HG03469 (cell line): Measurements from ENCODE around the gene ZNF292.
A peak's percentile ranks its signal among the peaks of the same experiment; 100 is the strongest.
"Not testable (repeated sequence)": the region's sequence is repeated elsewhere in the genome, so short reads cannot be mapped to it uniquely, and the experiment has no call there.

Source experiments
- ATAC-seq: cut with Tn5 transposase; IDR thresholded peaks from one replicate; pipeline ENCODE4 v1.9.1; 2021; ENCODE audit warnings: mild to moderate bottlenecking, moderate library complexity, moderate number of reproducible peaks; ENCODE audit not compliant: unreplicated experiment

Gene ZNF292

DNA sequence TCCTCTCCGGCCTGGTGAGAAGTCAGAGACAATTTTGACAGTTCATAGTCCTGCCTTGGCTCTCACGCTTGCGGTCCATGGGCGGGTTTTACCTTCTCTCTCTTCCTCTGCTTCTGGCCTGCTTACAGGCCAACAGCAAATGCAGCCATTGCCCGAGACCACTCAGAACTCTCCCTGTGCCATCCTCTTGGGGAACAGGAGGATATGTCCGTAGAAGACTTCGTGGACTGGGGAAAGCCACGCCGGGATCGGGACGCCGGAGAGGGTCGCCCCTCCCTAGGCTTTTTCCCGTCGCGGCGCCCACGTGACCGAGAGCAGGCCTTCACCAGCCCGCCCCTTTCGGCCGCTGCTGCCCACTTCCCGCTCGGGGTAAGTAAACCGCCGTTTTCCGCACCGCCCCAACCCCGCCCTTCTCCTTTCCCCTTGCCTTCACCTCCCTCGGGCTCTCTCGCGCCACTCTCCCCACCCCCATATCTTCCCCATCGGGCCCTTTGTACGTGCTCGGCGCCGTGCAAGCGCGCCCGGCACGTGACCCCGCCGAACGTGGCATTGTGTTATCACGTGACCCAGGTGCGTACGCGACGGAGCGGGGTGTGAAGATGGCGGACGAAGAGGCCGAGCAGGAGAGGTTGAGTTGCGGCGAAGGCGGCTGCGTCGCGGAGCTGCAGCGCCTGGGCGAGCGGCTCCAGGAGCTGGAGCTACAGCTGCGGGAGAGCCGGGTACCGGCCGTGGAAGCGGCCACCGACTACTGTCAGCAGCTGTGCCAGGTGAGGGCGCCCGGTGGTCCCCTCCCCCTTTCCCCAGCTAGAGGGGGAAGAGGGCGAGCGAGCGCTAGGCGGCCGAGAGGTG is at the start of gene ZNF292:
ZNF292 (plus strand) TSS at position 573 of the 849 bp plus-strand sequence; CDS start at position 600, 27 bp downstream.
- peak; percentile 54 for ATAC-seq

DNA sequence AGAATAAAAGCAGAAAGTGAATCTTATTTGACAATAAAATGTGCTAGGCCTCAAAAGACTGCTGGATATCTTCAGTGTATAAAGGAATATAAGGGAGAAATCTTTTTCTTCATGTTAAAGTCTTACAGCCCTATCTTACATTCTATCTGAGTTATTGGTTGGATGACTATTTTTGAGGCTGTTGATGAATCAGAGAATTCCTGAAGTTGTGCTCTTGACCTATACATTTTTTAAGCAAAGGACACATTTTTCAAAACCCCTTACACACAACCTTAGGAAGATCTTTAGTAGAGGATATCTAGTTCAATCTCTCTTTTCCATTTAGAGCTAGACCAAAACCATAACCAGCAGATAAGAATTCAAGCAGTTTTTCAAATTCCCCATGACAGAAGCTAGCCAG is 49.5 kb upstream of the ZNF292 start:
- ATAC-seq = no peak

DNA sequence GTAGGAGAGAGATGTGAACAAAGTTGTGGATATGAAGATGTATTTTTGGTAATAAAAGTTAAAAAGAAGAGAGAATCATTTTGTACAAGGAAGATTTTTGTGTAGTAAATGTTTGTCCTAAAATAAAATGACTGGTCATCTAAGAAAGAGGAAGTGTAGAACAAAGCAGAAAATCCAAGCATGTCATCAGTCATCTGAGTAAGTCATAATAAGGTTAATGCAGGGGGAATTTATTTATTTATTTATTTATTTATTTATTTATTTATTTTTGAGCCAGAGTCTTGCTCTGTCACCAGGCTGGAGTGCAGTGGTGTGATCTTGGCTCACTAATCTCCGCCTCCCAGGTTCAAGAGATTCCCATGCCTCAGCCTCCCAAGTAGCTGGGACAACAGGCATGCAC is 44.7 kb upstream of the ZNF292 start:
- peak; percentile 50 for ATAC-seq

GRCh38 chr6:87115402-87116135 is 39.8 kb upstream of the ZNF292 start:
- ATAC-seq = peak; percentile 96

GRCh38 chr6:87116922-87117321 is 38.4 kb upstream of the ZNF292 start:
- ATAC-seq = no peak

DNA sequence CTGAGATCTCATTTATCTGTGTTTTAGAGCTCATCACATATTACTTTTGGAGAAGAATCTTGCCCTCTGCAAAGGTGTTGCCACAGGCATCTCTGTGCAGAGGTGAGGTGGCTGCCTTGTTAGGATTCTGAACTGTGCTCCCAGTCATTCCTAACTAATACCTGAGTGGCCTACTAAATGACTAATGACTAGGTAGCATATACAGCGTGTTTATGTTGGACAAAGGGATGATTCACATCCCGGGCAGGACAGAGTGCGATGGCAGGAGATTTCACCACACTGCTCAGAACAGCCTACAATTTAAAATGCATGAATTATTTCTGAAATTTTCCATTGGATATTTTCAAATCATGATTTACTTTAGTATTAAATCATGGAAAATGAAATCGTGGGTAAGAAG is 37.3 kb upstream of the ZNF292 start:
- ATAC-seq = no peak

GRCh38 chr6:87122477-87122876 is 32.9 kb upstream of the ZNF292 start:
- no peak for ATAC-seq

GRCh38 chr6:87124074-87124473 is 31.3 kb upstream of the ZNF292 start:
- ATAC-seq = no peak

DNA sequence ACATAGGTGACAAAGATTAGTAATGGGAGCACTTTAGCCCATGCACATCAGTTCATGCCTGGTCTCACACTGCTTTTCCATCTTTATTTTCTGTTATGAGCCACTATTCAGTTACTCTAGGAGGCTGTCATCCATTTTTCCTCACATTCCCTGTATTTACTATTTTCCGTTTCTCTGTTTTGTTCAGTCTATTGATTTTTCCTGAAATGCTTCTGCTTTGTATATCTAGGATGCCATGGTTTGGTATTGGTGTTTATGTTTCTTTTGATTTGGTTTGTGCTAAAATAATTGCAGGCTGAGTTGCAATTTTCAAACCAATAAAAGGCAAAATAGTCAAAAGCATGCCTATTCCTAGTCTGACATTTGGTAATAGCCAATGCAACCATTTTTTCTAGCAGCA is 28.9 kb upstream of the ZNF292 start:
- no peak for ATAC-seq

DNA sequence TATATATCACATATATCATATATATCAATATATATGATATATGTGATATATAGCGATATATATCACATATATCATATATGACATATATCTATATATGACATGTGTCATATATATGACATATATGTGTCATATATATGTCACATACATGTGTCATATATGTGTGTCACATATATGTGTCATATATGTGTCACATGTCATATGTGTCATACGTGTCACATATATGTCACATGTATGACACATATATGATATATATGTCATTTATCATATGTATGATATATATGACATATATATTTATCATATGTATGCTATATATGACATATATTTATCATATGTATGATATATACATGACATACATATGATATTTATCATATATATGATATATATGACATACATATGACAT is 27.6 kb upstream of the ZNF292 start:
- no peak for ATAC-seq

DNA sequence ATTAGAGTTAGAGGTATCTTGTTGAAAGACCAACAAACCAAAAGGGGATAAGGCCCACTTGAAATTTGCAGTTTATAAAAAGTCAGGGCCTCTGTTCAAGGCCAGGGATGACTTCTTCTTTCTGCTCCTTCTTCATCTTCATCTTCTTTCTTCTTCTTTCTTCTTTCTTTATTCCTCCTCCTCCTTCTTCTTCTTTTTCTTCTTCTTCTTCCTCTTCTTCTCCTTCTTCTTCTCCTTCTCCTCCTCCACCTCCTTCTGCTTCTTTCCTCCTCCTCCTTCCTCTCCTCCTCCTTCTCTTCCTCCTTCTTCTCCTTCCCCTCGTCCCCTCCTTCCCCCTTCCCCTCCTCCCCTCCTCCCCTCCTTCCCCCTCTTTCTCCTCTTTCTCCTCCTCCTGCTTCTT is 18.4 kb upstream of the ZNF292 start:
- no peak for ATAC-seq

- ATAC-seq = peak; percentile 58
These were observed 16.1 kb upstream of the ZNF292 start for GRCh38 chr6:87139236-87139635.

DNA sequence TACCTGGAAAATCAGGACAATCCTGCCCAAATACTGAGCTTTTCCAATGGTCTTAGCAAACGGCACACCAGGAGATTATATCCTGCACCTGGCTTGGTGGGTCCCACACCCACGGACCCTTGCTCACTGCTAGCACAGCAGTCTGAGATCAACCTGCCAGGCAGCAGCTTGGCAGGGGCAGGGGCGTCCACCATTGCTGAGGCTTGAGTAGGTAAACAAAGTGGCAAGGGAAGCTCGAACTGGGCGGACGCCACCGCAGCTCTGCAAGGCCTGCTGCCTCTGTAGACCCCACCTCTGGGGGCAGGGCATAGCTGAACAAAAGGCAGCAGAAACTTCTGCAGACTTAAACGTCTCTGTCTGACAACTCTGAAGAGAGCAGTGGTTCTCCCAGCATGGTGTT is 15.4 kb upstream of the ZNF292 start:
- ATAC-seq = not testable (repeated sequence)

GRCh38 chr6:87146363-87146762 is 9.0 kb upstream of the ZNF292 start:
- ATAC-seq = peak; percentile 71

DNA sequence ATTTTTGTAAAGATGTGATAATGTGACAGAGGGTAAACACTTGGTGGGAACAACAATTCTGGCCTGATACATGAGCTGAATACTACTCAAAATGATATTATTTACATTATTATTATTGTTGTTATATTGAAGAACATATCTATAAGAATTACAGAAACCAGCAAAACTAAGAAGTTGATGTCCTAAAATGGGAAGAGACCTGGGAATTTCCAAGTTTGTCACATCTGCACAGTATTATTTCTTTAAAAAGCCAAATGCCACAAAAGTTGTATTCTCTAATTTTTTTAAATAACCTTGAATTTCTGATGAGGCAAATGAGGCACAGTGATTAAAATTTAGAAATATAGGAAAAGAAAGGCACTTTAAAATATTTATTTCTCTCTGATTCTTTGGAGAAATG is 5.0 kb upstream of the ZNF292 start:
- ATAC-seq = no peak

- ATAC-seq = no peak
These were observed 3.9 kb upstream of the ZNF292 start for GRCh38 chr6:87151471-87151780.

DNA sequence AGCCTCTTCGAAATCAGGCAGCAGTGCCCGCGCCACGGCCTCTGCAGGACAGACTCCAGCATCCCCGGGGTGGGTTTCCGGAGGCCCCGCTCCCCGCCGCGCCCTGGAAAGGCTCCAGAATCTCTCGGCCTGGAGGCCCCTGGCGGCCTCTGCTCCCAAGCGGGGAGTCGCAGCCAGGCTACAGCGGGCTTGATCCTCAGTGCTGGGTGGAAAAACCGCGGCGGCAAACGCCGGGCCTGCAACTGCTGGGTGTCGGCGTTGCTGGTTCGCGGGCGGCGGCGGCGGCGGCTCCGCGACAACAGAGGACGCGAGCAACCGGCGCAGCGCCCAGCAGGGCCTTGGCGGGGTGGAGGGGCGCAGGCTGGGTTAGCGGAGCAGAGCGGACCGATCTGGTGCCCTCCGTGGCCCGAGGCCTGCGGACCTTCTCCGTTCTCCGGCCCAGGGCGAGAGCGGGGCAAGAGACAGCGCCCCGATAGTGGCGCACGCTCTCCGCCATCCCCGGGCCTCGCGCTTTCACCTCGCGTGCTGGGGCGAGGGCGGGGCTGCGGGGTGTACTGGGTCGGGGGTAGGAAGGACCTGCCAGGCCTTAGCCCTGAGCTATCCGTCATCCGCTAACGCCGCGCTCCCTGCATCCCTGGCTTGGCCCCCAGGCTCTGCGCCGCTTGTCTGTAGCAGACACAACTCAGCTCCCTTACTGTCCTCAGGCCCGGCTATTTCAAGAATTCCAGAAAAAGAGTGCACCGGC is 3.4 kb upstream of the ZNF292 start:
- peak; percentile 17 for ATAC-seq

- no peak for ATAC-seq
These were observed 2.8 kb upstream of the ZNF292 start for GRCh38 chr6:87152526-87152955.

- ATAC-seq = no peak
These were observed 748 bp upstream of the ZNF292 start for GRCh38 chr6:87154641-87154992.

- no peak for ATAC-seq
These were observed 764 bp downstream of the ZNF292 start for GRCh38 chr6:87155842-87156815.
